Neural progenitor cell (in vitro differentiated cells): ENCODE results near the gene EFNA5.

Experiments used
- EZH2 ChIP-seq: fragments of 200-600 bp; sonication (generic); IDR thresholded peaks from 2 replicates; pipeline ENCODE4 v1.6.1; 2017; ENCODE audit warnings: antibody characterized with exemption, mild to moderate bottlenecking, moderate library complexity
- TF ChIP-seq, protein P1 (sequence below): fragments of 200-600 bp; sonication (generic); IDR thresholded peaks from 2 replicates; pipeline ENCODE4 v1.5.1; 2017; ENCODE audit warnings: antibody characterized with exemption, mild to moderate bottlenecking

DNA sequence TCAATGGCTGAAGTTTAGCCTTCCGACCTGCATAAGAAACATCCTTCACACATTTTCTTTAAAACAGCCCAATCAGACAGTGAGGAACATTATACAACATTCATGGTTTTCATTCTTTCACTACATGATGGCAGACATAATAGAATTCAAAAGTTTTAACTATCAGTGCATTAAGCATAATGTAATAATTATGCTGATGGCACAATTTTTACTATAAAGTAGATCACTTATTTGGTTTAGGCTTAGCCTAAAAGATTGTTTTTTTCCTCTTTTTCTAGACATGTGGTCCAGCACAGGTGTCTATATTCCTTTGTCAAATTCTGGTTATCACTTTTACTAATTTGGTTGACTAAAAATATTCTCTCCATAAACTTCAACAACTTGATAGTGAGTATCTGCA lies 46.5 kb downstream of the EFNA5 start:
- no peak for TF ChIP-seq EZH2
- TF ChIP-seq, protein P1, sequence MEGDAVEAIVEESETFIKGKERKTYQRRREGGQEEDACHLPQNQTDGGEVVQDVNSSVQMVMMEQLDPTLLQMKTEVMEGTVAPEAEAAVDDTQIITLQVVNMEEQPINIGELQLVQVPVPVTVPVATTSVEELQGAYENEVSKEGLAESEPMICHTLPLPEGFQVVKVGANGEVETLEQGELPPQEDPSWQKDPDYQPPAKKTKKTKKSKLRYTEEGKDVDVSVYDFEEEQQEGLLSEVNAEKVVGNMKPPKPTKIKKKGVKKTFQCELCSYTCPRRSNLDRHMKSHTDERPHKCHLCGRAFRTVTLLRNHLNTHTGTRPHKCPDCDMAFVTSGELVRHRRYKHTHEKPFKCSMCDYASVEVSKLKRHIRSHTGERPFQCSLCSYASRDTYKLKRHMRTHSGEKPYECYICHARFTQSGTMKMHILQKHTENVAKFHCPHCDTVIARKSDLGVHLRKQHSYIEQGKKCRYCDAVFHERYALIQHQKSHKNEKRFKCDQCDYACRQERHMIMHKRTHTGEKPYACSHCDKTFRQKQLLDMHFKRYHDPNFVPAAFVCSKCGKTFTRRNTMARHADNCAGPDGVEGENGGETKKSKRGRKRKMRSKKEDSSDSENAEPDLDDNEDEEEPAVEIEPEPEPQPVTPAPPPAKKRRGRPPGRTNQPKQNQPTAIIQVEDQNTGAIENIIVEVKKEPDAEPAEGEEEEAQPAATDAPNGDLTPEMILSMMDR, result no peak
